Fibroblast of the aortic adventitia (primary cell): ENCODE measurements around the gene FBXO31. TPM values are rescaled to one million over a fixed set of nuclear protein-coding genes. Genes with fewer than 3 reads are reported as not detected.
A peak's percentile ranks its signal among the peaks of the same experiment; 100 is the strongest.

Experiments
- DNase-seq: peaks from one replicate; pipeline ENCODE4 v3.0.0-alpha.2; 2010; ENCODE audit warnings: low read depth
- H3K4me3 ChIP-seq: 2 replicates; pipeline ENCODE4 v1.5.1; 2011; ENCODE audit warnings: low read depth, mild to moderate bottlenecking, control low read depth, low read length, moderate library complexity
- CTCF ChIP-seq: IDR thresholded peaks from 2 replicates; pipeline ENCODE4 v1.5.1; 2011; ENCODE audit warnings: mild to moderate bottlenecking, low read length, control low read depth, inconsistent platforms; ENCODE audit not compliant: insufficient read depth
- total RNA-seq: library from RNA; depleted of rRNA; stranded (reverse); fragments of >200 nt; gene quantifications from 2 replicates; pipeline ENCODE4 v1.2.3, GENCODE V29; 2012; ENCODE audit warnings: low replicate concordance

Gene FBXO31
- total RNA-seq, 1 donor = 30.4 TPM

GRCh38 chr16:87374313-87374712, 9.3 kb downstream of the FBXO31 start:
- no peak for TF ChIP-seq CTCF
- H3K4me3 ChIP-seq = no peak overlapping the region
- no peak for DNase-seq

GRCh38 chr16:87372305-87372704, 11.3 kb downstream of the FBXO31 start:
- no peak overlapping the region for H3K4me3 ChIP-seq
- DNase-seq = no peak
- TF ChIP-seq CTCF = no peak

- TF ChIP-seq CTCF = no peak
- H3K4me3 ChIP-seq = no peak overlapping the region
- DNase-seq = peak; percentile 27
Measured at GRCh38 chr16:87371261-87371866, 12.2 kb downstream of the FBXO31 start.

GRCh38 chr16:87369796-87370719, 13.5 kb downstream of the FBXO31 start:
- H3K4me3 ChIP-seq = no peak overlapping the region
- no peak for TF ChIP-seq CTCF
- no peak for DNase-seq

- H3K4me3 ChIP-seq = no peak overlapping the region
- no peak for DNase-seq
- no peak for TF ChIP-seq CTCF
Measured at GRCh38 chr16:87369117-87369765, 14.3 kb downstream of the FBXO31 start.

- no peak for DNase-seq
- no peak overlapping the region for H3K4me3 ChIP-seq
- no peak for TF ChIP-seq CTCF
Measured at GRCh38 chr16:87368029-87368770, 15.4 kb downstream of the FBXO31 start.
